ENCODE measurements around the gene ACTN4. TPM values are rescaled to one million over a fixed set of nuclear protein-coding genes. Genes with fewer than 3 reads are reported as not detected.

ACTN4 gene
- total RNA-seq, 1 donor: 229 TPM

- Histone ChIP-seq H3K27ac (ENCODE audit: low read depth, low read length) (no peak overlapping the region), H2AFZ (ENCODE audit: low read length) (no peak overlapping the region), H4K20me1 (ENCODE audit: insufficient read depth, low read length) (no peaks in the 10 kb centered on the region), H3K27me3 (ENCODE audit: insufficient read depth, low read length) (no peaks in the 10 kb centered on the region), H3K79me2 (ENCODE audit: insufficient read depth, low read length) (no peaks in the 10 kb centered on the region), H3K36me3 (ENCODE audit: insufficient read depth, low read length) (no peaks in the 10 kb centered on the region), H3K4me1 (ENCODE audit: insufficient read depth, low read length) (no peaks in the 10 kb centered on the region), H3K4me2 (ENCODE audit: insufficient read depth, low read length) (no peak overlapping the region), H3K4me3 (ENCODE audit: insufficient read depth, low read length) (no peak overlapping the region), H3K9me3 (ENCODE audit: low read depth, low read length) (no peaks in the 10 kb centered on the region)
- peak; percentile 17 for DNase-seq (ENCODE audit: insufficient read length, low spot score, missing footprints)
- TF ChIP-seq, protein P1, sequence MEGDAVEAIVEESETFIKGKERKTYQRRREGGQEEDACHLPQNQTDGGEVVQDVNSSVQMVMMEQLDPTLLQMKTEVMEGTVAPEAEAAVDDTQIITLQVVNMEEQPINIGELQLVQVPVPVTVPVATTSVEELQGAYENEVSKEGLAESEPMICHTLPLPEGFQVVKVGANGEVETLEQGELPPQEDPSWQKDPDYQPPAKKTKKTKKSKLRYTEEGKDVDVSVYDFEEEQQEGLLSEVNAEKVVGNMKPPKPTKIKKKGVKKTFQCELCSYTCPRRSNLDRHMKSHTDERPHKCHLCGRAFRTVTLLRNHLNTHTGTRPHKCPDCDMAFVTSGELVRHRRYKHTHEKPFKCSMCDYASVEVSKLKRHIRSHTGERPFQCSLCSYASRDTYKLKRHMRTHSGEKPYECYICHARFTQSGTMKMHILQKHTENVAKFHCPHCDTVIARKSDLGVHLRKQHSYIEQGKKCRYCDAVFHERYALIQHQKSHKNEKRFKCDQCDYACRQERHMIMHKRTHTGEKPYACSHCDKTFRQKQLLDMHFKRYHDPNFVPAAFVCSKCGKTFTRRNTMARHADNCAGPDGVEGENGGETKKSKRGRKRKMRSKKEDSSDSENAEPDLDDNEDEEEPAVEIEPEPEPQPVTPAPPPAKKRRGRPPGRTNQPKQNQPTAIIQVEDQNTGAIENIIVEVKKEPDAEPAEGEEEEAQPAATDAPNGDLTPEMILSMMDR (IDR thresholded peaks at IDR 0.05; ENCODE audit: extremely low read depth, low read depth, low read length): no peak
These were observed 93.5 kb downstream of the ACTN4 start for GRCh38 chr19:38740932-38741331.

- peak; percentile 76 for DNase-seq (ENCODE audit: insufficient read length, low spot score, missing footprints)
- H3K4me3 ChIP-seq (ENCODE audit: insufficient read depth, low read length): no peak overlapping the region
- no peak overlapping the region for H2AFZ ChIP-seq (ENCODE audit: low read length)
- no peaks in the 10 kb centered on the region for H3K4me1 ChIP-seq (ENCODE audit: insufficient read depth, low read length)
- H4K20me1 ChIP-seq (ENCODE audit: insufficient read depth, low read length): no peaks in the 10 kb centered on the region
- H3K79me2 ChIP-seq (ENCODE audit: insufficient read depth, low read length): no peaks in the 10 kb centered on the region
- TF ChIP-seq, protein P1 (IDR thresholded peaks at IDR 0.05; ENCODE audit: extremely low read depth, low read depth, low read length): no peak
- no peaks in the 10 kb centered on the region for H3K27me3 ChIP-seq (ENCODE audit: insufficient read depth, low read length)
- no peaks in the 10 kb centered on the region for H3K36me3 ChIP-seq (ENCODE audit: insufficient read depth, low read length)
- no peak overlapping the region for H3K27ac ChIP-seq (ENCODE audit: low read depth, low read length)
- H3K9me3 ChIP-seq (ENCODE audit: low read depth, low read length): no peaks in the 10 kb centered on the region
- no peak overlapping the region for H3K4me2 ChIP-seq (ENCODE audit: insufficient read depth, low read length)
These were observed 94.2 kb downstream of the ACTN4 start for GRCh38 chr19:38741670-38742069.

GRCh38 chr19:38742296-38742695 lies 94.8 kb downstream of the ACTN4 start:
- Histone ChIP-seq H3K4me3 (ENCODE audit: insufficient read depth, low read length) (no peak overlapping the region), H3K4me2 (ENCODE audit: insufficient read depth, low read length) (no peak overlapping the region), H3K27ac (ENCODE audit: low read depth, low read length) (no peak overlapping the region), H3K4me1 (ENCODE audit: insufficient read depth, low read length) (no peaks in the 10 kb centered on the region), H3K79me2 (ENCODE audit: insufficient read depth, low read length) (no peaks in the 10 kb centered on the region), H2AFZ (ENCODE audit: low read length) (no peak overlapping the region), H3K36me3 (ENCODE audit: insufficient read depth, low read length) (no peaks in the 10 kb centered on the region), H4K20me1 (ENCODE audit: insufficient read depth, low read length) (no peaks in the 10 kb centered on the region), H3K9me3 (ENCODE audit: low read depth, low read length) (no peaks in the 10 kb centered on the region), H3K27me3 (ENCODE audit: insufficient read depth, low read length) (no peaks in the 10 kb centered on the region)
- no peak for DNase-seq (ENCODE audit: insufficient read length, low spot score, missing footprints)
- TF ChIP-seq, protein P1 (IDR thresholded peaks at IDR 0.05; ENCODE audit: extremely low read depth, low read depth, low read length): no peak

DNA sequence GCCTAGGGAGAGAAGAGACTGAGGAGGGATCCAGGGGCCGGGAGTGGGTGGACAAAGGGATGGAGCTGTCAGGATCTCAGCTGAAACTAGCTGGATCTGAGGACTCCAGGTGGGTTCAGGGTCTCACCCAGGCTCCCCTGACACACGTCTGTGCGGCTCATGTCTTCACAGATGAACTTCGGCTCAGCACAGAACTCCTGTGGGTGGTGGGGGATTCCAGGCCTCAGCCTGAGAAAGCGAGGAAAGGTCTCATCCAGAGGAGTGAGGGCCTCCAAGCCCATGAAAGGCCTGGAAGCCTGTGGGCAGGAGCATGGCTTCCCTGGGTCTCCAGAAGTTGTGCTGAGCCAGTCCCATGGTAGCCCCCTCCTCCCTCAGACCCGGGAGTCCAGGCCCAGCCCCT lies 95.5 kb downstream of the ACTN4 start:
- Histone ChIP-seq H3K27me3 (ENCODE audit: insufficient read depth, low read length) (no peaks in the 10 kb centered on the region), H4K20me1 (ENCODE audit: insufficient read depth, low read length) (no peaks in the 10 kb centered on the region), H3K9me3 (ENCODE audit: low read depth, low read length) (no peaks in the 10 kb centered on the region), H2AFZ (ENCODE audit: low read length) (no peak overlapping the region), H3K4me1 (ENCODE audit: insufficient read depth, low read length) (no peaks in the 10 kb centered on the region), H3K79me2 (ENCODE audit: insufficient read depth, low read length) (no peaks in the 10 kb centered on the region), H3K4me3 (ENCODE audit: insufficient read depth, low read length) (no peak overlapping the region), H3K36me3 (ENCODE audit: insufficient read depth, low read length) (no peaks in the 10 kb centered on the region), H3K27ac (ENCODE audit: low read depth, low read length) (no peak overlapping the region), H3K4me2 (ENCODE audit: insufficient read depth, low read length) (no peak overlapping the region)
- peak; percentile 78 for DNase-seq (ENCODE audit: insufficient read length, low spot score, missing footprints)
- TF ChIP-seq, protein P1 (IDR thresholded peaks at IDR 0.05; ENCODE audit: extremely low read depth, low read depth, low read length): no peak
